ENCODE results near the gene KTI12.
A peak's percentile ranks its signal among the peaks of the same experiment; 100 is the strongest.
"Not testable (repeated sequence)": the region's sequence is repeated elsewhere in the genome, so short reads cannot be mapped to it uniquely, and the experiment has no call there.

Gene KTI12

DNA sequence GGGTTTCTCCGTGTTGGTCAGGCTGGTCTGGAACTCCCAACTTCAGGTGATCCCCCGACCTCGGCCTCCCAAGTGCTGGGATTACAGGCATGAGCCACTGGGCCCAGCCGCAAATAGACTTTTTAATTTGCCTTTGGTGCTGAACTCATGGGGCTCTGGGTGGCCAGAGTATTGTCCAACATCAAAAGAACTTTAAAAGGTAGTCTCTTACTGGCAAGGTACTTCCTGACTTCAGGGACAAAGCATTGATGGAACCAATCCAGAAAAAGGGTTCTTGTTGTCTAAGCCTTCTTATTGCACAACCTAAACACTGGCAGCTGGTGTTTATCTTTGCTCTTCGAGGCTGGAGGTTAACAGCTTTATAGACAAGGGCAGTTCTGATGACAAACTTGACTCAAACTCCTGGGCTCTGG is 3.8 kb upstream of the KTI12 start:
- DNase-seq, result no peak

DNA sequence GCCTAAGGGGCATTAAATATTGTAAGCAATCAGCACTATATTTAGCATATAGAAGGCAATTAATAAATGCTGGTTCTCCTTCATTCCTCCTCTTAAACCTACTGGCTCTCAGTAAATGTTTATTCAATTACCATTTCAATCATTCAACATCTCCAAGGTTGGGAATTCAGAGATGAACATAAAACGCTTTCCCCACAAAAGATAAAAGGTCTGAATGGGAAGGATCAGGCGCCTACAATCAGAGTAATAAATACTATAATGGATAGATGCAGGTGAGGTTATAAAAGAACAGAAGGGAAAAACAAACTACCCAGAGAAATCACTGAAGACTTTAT is 407 bp upstream of the KTI12 start:
- no peak for DNase-seq

DNA sequence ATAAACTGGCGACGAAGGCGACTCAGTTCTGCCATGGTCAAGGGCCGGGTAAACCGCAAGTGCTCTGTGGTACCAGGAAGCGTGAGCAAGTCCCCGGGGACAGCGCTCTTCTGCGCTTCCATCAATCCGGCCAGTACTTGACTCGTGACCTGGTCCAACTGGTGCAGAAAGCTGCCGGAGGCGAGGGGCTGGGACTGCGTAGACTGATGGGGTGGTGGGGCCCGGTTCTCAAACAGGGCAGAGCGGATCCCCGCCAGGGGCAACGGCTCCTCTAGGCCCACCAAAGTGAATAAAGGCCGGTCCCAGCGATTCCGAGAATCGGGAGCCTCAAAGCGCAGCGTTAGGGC is 852 bp downstream of the KTI12 start:
- peak; percentile 74 for DNase-seq

DNA sequence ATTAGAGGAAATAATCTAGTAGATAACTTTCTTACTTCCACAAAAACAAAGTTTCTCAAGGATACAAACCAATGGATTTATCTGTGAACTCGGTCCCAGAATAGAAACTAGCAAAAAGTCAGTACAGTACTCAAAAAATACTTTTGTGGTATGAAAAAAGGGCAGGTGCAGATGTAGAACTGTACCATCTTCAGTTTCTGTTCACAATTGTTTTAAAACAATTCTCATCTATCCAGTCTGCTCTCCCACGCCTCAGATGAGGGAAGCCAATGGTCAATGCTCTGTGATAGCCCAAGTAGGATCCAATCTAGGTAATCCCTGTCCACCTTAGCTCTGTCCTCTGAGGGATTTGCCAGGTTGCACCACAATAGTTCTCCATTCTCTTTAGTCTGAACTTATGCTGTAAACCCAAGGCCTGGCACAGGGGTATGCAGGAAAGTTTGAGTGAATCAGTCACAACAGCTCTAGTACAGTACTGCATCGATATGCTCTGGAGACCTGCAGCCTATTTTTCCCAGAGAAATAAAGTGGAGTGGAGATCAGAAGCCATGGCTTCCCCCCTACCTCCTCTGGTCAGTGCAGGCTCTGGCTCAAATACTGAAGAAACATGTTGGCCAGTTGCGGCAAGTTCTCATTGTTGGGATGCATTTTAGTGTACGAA is 1.4 kb downstream of the KTI12 start:
- no peak for DNase-seq

DNA sequence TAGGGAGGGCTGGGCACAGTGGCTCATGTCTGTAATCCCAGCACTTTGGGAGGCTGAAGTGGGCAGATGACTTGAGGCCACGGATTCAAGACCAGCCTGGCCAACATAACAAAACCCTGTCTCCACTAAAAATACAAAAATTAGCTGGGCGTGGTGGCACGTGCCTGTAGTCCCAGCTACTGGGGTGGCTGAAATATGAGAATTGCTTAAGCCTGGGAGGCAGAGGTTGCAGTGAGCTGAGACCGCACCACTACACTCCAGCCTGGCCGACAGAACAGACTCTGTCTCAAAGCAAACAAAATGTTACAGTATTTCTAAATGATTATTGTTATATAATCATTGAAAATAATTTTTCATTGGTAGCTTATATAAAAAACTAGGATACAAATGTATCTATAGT is 4.8 kb downstream of the KTI12 start:
- not testable (repeated sequence) for DNase-seq

DNA sequence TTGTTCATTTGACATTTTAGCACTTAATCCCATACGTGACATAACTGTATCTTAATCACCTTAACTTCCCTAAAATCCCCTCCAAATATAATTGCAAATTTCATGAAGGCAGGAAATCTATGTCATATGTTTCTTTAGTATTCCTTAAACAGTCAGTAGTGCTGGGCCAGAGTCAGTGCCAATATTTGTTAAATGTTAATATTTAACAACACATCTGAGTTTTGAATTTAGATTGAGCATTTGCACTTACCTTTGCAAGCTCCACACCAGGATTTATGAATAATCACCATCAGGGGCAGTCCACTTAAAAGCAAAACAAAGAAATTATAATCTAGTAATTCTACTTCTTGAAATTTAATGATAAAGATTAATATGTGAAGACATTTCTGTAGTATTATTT is 5.3 kb downstream of the KTI12 start:
- DNase-seq, result no peak

DNA sequence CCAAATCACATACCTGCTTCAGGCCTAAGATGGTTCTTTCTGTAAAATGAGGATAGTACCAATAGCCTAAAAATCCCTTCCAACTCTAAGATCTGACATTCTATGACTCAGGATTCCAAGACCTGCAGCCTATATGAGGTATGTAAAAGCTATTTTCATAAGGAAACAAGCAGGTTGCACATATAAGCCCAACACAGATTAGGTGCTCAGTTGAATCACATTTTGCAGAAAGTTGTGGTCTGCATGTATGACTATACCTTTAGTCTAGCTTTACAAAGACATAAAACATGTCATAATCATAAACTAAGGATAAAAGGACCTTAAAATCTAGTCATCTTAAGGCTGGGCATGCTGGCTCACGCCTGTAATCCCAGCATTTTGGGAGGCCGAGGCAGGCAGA is 7.3 kb downstream of the KTI12 start:
- DNase-seq, result no peak

DNA sequence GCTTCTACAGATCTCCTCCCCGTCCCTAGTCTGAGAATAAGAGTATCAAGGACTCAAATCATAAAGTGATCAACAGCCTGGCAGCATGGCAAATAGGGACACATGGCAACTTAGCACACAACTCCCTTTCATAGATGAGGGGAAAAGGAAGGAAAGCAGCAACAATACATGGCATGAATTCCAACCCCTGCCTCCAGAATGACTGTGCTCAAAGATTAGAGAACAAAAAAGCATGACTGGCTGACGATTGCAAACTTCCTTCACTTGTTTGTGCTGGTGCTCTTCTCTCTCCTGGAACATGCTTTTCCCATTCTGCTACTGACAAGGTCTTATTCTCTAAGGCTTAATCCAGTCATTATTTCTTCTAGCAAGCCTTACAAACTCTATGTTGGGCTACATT is 11.5 kb downstream of the KTI12 start:
- DNase-seq, result no peak

DNA sequence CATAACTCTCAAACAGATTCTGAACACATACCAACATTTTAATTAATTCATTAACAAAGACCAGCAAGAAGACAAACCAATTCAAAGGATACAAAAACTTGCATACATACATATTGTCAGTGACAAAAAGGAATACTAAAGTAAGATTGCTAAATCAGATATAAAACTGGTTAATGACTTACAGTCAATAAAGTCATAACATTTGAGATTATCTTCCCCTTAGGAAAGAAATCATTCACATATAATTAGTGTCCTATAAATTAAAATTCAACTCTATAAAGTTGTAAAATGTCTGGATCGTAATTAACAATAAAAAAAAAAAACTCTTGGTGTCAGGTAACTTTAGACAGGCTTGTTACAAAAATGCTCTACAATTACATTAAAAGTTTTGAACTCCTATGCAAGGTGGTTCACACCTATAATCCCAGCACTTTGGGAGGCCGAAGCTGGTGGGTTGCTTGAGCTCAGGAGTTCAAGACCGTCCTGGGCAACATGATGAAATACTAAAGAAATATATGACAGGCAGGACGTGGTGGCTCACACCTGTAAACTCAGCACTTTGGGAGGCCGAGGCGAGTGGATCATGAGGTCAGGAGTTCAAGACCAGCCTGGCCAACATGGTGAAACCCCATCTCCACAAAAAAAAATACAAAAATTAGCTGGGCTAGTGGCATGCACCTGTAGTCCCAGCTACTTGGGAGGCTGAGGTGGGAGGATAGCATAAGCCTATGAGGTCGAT is 25.4 kb downstream of the KTI12 start:
- DNase-seq, result no peak

DNA sequence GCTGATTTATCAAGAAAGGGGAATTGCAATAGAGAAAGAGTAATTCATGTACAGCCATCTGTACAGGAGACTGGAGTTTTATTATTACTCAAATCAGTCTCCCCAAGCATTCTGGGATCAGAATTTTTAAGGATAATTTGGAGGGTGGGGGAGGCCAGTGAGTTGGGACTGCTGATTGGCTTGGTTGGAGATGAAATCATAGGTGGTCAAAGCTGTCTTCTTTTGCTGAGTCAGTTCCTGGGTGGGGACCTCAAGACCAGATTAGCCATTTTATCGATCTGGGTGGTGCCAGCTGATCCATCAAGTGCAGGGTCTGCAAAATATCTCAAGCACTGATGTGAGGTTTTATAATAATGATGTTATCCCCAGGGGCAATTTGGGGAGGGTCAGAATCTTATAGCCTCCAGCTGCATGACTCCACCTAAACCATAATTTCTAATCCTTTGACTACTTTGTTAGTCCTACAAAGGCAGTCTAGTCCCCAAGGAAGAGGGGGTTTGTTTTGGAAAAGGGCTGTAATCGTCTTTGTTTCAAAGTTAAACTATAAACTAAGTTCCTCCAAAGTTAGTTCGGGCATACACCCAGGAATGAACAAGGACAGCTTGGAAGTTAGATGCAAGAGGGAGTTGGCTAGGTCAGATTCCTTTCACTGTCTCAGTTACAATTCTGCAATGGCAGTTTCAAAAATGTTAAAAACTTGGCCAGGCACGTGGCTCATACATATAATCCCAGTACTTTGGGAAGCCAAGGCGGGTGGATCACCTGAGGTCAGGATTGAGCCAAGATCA is 26.2 kb downstream of the KTI12 start:
- DNase-seq, result no peak

DNA sequence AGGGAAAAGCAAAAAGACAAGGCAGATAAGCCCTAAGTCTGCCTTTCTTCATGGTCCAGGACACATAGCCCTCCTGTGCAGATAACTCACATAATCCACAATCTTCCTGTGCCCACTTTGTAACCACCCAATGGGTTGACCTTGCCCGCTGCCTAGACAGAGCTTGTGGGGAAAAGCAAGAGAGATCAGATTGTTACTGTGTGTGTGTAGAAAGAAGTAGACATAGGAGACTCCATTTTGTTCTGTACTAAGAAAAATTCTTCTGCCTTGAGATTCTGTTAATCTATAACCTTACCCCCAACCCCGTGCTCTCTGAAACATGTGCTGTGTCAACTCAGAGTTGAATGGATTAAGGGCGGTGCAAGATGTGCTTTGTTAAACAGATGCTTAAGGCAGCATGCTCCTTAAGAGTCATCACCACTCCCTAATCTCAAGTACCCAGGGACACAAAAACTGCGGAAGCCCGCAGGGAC is 27.5 kb downstream of the KTI12 start:
- DNase-seq, result not testable (repeated sequence)

DNA sequence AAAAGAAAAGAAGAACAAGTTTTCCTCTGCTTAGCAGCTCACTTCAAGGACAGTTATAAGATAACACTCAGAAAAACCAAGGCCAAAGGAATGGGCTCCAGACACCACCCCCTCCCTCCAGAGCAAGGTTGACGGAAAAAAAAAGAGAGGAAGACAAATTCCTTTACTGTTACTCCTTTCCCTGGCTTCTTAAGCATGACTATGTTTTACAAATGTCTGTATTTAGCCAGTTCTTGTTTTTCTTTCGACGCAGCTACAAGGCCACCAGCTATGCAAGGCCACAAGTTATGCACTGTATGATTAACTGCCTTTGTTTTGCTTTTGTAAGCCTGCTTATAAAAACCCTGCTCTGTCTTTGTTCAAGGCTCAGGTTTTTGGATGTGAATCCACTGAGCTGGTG is 28.1 kb downstream of the KTI12 start:
- peak; percentile 66 for DNase-seq

DNA sequence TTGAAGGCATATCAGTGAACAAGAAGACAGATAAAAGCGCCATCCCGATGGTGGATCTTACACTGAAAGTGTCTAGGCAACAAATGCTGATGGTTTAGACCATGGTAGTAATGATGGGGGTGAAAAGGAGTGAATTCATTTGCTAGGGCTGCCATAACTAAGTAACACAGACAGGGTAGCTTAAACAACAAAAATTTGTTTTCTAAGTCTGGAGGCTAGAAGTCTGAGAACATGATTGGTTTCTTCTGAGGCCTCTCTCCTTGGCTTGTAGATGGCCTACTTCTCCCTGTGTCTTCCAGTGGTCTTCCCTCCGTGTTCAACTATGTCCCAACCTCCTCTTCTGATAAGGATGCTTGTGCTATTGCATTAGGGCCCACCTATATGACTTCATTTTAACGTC is 29.7 kb downstream of the KTI12 start:
- no peak for DNase-seq

DNA sequence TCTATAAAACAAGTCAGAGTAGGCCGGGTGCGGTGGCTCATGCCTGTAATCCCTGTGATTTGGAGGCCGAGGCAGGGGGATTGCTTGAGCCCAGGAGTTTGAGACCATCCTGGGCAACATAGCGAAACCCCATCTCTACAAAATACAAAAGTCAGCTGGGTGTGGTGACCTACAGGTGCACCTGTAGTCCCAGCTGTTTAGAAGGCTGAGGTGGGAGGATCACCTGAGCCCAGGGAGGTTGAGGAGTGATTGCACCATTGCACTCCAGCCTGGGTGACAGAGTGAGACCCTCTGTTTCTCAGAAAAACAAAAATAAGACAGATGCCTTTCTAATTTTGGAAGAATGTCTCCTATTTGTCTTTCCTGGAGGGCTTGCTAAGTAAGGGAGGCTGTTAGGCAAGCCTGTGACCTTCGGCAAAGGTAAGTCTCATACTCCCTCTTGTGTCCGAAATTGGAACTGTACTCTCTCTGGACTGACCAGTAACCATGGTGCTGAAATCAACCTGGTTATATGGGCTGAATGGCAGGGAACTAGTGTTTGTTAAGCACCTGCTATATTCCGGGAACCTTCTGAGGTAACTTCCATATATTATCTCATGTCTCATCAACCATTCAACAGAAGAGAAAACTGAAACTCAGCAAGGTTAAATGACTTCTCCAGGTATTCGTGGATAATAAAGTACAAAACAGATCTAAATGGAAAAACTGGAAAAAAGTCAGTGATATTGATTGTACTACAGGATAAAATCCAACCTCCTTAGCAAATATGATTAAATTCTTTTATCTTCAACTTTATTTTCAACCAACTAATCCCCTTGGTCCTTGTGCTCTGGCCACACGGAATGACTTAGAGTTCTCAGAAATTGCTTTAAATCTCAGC is 31.3 kb downstream of the KTI12 start:
- DNase-seq, result peak; percentile 81

DNA sequence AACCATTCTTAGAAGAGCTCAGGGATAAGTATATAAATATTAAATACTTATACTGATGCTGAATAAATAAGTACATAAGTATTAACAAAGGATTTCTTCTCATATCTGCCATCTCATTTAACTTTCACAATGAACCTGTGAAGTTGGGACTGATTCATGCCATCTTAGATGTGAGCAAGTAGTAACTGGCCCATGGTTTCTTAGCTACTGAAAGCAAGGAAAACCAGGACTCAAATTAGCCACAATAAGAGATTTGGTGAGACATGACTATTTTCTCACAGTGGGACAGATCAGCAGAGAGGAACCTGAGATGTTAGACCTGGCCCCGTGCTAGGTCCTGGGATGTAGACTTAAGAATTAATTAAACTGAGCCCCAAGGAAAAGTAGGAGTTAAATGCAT is 34.9 kb downstream of the KTI12 start:
- no peak for DNase-seq

DNA sequence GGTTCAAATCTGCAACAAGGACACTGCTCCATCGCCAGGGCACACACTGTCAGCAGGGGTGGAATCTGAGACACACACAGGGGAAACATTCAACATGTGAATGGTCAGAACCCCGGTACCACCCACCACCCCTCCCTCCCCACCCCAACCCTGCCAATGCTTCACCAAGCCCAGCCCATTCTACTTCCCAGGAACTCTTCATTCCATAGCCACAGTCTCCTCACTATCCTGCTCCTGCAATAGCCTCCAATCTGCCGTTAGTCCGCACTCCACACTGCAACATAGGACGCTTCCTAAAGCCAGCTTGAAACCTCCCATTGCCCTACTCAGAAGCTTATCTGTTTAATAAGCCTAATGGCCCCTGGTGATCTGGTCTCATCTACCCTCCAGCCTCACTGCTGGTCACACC is 35.6 kb downstream of the KTI12 start:
- no peak for DNase-seq

DNA sequence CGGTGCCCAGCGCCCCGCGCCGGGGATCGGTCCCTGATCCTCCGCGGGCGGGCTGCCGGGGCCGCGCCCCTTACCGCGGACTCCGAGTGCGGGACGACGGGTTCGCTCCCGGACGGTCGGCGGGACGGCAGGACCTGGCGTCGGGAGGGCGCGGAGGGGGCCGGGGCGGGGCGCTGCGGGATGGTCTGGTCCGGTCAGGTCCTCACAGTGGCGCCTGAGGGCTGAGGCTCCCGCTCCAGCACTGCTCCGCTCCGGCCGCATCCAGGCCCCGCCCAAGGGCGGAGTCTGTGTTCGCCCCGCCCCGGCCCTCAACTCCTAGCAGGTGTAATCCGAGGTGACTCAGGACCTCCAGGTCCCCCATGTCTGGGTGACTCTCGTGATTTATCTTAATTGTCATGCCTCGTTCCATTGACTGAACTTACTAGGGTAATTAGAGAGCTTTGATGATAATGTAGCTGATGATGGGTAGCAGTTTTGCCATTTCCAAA is 43.1 kb downstream of the KTI12 start, which contains the start of gene RAB3B:
RAB3B (minus strand) TSS at position 223 of the 488 bp plus-strand sequence. CDS start 13,583 bp downstream, outside the sequence.
- DNase-seq, result peak; percentile 95

DNA sequence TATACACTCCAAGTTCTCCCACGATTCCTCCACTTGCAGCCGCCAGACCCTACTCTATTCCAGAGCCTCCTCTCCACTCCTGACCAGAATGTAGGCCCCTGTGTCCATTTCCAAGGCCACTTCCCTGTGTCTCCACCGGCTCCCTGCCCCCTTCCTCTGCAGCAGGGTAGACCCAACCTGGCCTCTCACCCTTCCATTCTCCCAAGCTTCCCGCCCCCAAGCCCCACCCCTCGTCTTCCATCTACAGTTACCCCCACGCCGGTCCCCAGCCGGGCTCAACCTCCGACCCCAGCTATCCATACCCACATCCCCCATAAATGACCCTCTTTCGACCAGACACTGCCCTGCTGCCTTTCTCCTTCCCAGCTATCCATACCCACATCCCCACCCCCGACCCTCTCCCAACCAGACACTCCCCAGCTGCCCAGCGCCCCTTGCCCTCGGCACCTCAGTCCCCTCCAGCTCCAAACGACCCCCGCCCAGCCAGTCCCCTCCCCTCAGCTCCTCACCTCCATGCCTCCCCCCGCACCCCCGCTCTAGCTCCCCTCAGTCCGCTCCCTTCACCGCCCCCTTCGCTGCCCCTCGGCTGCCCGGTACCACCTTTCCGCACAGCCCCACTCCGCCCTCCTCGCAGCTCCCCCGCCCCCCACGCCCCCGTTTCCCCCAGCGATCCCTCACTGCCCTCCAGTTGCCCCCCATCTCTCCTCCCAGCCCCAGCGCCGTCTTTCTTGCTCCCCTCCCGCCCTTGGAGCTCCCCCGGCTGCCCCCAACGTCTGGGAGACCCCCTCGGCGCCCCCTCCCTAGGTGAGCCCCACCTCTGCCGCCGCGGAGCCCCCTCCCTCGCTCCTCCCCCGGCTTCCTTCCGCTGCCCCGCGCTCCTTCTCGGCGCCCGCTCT is 43.8 kb downstream of the KTI12 start:
- DNase-seq, result no peak

DNA sequence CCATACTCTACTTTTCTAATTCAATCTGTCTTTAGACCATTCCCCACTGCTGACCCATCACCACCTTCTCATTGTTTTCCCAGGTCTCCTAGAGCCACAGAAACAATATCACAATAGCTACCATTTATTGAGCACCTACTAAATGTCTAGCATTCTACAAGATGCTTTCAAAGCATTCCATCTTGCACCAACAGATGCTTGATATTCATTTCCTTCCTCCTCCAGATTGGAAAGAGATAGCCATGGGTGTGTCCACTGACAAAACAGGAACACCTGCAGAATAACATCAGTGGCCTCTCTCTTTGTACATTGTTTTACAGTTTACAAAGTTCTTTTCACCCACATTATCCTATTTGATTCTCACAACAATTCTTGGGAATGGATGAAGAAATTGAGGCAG is 45.4 kb downstream of the KTI12 start:
- no peak for DNase-seq

DNA sequence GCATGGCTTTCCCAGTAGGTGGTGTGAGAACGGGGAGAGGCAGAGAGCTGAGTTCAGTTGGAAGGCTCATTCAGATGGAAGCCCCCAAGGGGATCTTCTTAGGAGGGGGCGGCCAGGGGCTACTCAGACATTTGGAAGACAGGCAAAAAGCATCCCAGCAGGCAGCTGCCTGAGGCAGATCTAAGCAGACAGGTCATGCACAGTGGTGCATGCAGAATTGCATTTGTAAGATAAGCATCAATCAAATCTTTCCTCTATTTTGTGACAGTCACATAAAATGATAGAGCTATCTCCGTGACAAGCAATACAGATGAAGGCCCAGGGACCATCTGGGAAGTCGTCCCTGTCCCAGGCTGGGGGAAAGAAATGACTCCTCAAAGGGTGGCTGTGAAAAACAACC is 46.9 kb downstream of the KTI12 start:
- no peak for DNase-seq

DNA sequence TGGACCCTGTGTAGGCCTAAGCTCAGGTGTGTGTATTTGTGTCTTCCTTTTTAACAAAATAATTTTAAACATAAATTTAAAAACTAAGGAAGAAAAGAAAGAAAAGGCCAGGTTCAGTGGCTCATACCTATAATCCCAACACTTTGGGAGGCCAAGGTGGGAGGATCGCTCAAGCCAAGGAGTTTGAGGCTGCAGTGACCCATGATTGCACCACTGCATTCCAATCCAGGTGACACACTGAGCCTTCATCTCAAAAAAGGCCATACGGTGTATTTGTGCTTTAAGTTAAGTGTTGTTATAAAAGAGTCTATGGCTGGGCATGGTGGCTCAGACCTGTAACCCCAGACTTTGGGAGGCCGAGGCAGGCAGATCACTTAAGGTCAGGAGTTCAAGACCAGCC is 51.4 kb downstream of the KTI12 start:
- DNase-seq, result no peak
